SJCRH30 (cell line): ENCODE data around the gene TTC24. TPM values are rescaled to one million over a fixed set of nuclear protein-coding genes. Genes with fewer than 3 reads are reported as not detected.
"Not testable (repeated sequence)": the region's sequence is repeated elsewhere in the genome, so short reads cannot be mapped to it uniquely, and the experiment has no call there.

Experiments
- DNase-seq, 2 experiments: peaks; one replicate each; pipeline ENCODE4 v3.0.0-alpha.2; 2015 to 2020
- H3K27ac ChIP-seq: fragments of 250-450 bp; sonication (Bioruptor Pico); 2 replicates; pipeline ENCODE4 v1.5.1; 2020; ENCODE audit warnings: mild to moderate bottlenecking, moderate library complexity
- H3K27me3 ChIP-seq: fragments of 250-450 bp; sonication (Bioruptor Pico); 2 replicates; pipeline ENCODE4 v1.5.1; 2020; ENCODE audit warnings: mild to moderate bottlenecking, moderate library complexity
- H3K36me3 ChIP-seq: fragments of 250-450 bp; sonication (Bioruptor Pico); 2 replicates; pipeline ENCODE4 v1.5.1; 2020; ENCODE audit warnings: mild to moderate bottlenecking, moderate library complexity
- H3K4me1 ChIP-seq: fragments of 250-450 bp; sonication (Bioruptor Pico); 2 replicates; pipeline ENCODE4 v1.5.1; 2020; ENCODE audit warnings: mild to moderate bottlenecking, moderate library complexity
- H3K4me3 ChIP-seq: fragments of 250-450 bp; sonication (Bioruptor Pico); 2 replicates; pipeline ENCODE4 v1.5.1; 2020; ENCODE audit warnings: mild to moderate bottlenecking, moderate library complexity
- H3K9me3 ChIP-seq: fragments of 250-450 bp; sonication (Bioruptor Pico); replicated peaks from 2 replicates; pipeline ENCODE4 v1.5.1; 2020; ENCODE audit warnings: mild to moderate bottlenecking, moderate library complexity
- total RNA-seq: library from RNA; depleted of rRNA; stranded (reverse); fragments of >200 nt; shearing (Covaris generic); gene quantifications from 2 replicates; pipeline ENCODE4 v1.2.3, GENCODE V29; 2014

TTC24 gene
- total RNA-seq, 1 experiment from 2014 or later: not detected

- Histone ChIP-seq H3K4me3 (peak overlapping the region; percentile 76), H3K4me1 (no peaks in the 10 kb centered on the region), H3K27ac (peak overlapping the region; percentile 56), H3K27me3 (0 out of 2 replicates have a peak, but pooled peaks cover 2% of the 10 kb centered on the region), H3K36me3 (no peaks in the 10 kb centered on the region), H3K9me3 (no peaks in the 10 kb centered on the region)
- DNase-seq: peak; percentile 28 to 52
Measured at GRCh38 chr1:156571261-156571852, 8.2 kb upstream of the TTC24 start.

GRCh38 chr1:156571919-156572662 lies 7.4 kb upstream of the TTC24 start, which contains the start of gene IQGAP3:
TSS of gene IQGAP3 (minus strand) at chr1:156572565. CDS start at chr1:156572529, 36 bp downstream.
- no peaks in the 10 kb centered on the region for H3K4me1 ChIP-seq
- peak within 1 kb of the TSS; percentile 76 for H3K4me3 ChIP-seq
- peak within 1 kb of the TSS; percentile 56 for H3K27ac ChIP-seq
- no peaks in the 10 kb centered on the region for H3K36me3 ChIP-seq
- 0 out of 2 replicates have a peak, but pooled peaks cover 2% of the 10 kb centered on the region for H3K27me3 ChIP-seq
- H3K9me3 ChIP-seq: no peaks in the 10 kb centered on the region
- peak; percentile 77 to 79 for DNase-seq

GRCh38 chr1:156572663-156573018 lies 6.9 kb upstream of the TTC24 start:
- H3K27ac ChIP-seq: no peak overlapping the region
- H3K4me1 ChIP-seq: no peaks in the 10 kb centered on the region
- 0 out of 2 replicates have a peak, but pooled peaks cover 2% of the 10 kb centered on the region for H3K27me3 ChIP-seq
- no peak for DNase-seq
- peak overlapping the region; percentile 76 for H3K4me3 ChIP-seq
- H3K36me3 ChIP-seq: no peaks in the 10 kb centered on the region
- H3K9me3 ChIP-seq: no peaks in the 10 kb centered on the region

- no peaks in the 10 kb centered on the region for H3K4me1 ChIP-seq
- no peaks in the 10 kb centered on the region for H3K9me3 ChIP-seq
- H3K36me3 ChIP-seq: no peaks in the 10 kb centered on the region
- no peak overlapping the region for H3K4me3 ChIP-seq
- no peak for DNase-seq
- H3K27ac ChIP-seq: no peak overlapping the region
- H3K27me3 ChIP-seq: 0 out of 2 replicates have a peak, but pooled peaks cover 2% of the 10 kb centered on the region
Measured at GRCh38 chr1:156574039-156574633, 5.4 kb upstream of the TTC24 start.

GRCh38 chr1:156577550-156577949 lies 2.0 kb upstream of the TTC24 start:
- H3K9me3 ChIP-seq: no peaks in the 10 kb centered on the region
- no peaks in the 10 kb centered on the region for H3K4me1 ChIP-seq
- no peak overlapping the region for H3K27ac ChIP-seq
- DNase-seq: no peak
- 0 out of 2 replicates have a peak, but pooled peaks cover 2% of the 10 kb centered on the region for H3K27me3 ChIP-seq
- H3K36me3 ChIP-seq: no peaks in the 10 kb centered on the region
- H3K4me3 ChIP-seq: no peak overlapping the region

- no peaks in the 10 kb centered on the region for H3K36me3 ChIP-seq
Measured at GRCh38 chr1:156578055-156578454, 1.5 kb upstream of the TTC24 start.

GRCh38 chr1:156581661-156582387 lies 2.3 kb downstream of the TTC24 start:
- H3K27ac ChIP-seq: no peak overlapping the region
- peak; percentile 39 to 48 for DNase-seq

More at GRCh38 chr1:156578055-156578454, 1.5 kb upstream of the TTC24 start:
- no peak overlapping the region for H3K27ac ChIP-seq
- no peaks in the 10 kb centered on the region for H3K4me1 ChIP-seq
- H3K4me3 ChIP-seq: no peak overlapping the region
- 0 out of 2 replicates have a peak, but pooled peaks cover 2% of the 10 kb centered on the region for H3K27me3 ChIP-seq
- no peaks in the 10 kb centered on the region for H3K9me3 ChIP-seq
- no peak for DNase-seq

GRCh38 chr1:156582388-156583017 lies 3.0 kb downstream of the TTC24 start:
- Histone ChIP-seq H3K4me3 (no peak overlapping the region), H3K27ac (no peak overlapping the region), H3K36me3 (no peaks in the 10 kb centered on the region), H3K4me1 (no peaks in the 10 kb centered on the region), H3K27me3 (no peaks in the 10 kb centered on the region), H3K9me3 (no peaks in the 10 kb centered on the region)
- no peak for DNase-seq

More at GRCh38 chr1:156581661-156582387, 2.3 kb downstream of the TTC24 start:
- Histone ChIP-seq H3K9me3 (no peaks in the 10 kb centered on the region), H3K4me3 (no peak overlapping the region), H3K4me1 (no peaks in the 10 kb centered on the region), H3K27me3 (no peaks in the 10 kb centered on the region), H3K36me3 (no peaks in the 10 kb centered on the region)

- Histone ChIP-seq H3K4me1 (no peaks in the 10 kb centered on the region), H3K4me3 (no peak overlapping the region), H3K36me3 (no peaks in the 10 kb centered on the region), H3K27me3 (no peaks in the 10 kb centered on the region), H3K27ac (no peak overlapping the region), H3K9me3 (no peaks in the 10 kb centered on the region)
- peak; percentile 50 to 78 for DNase-seq
Measured at GRCh38 chr1:156583821-156584622, 4.5 kb downstream of the TTC24 start.

- H3K27ac ChIP-seq: no peak overlapping the region
- H3K27me3 ChIP-seq: no peaks in the 10 kb centered on the region
Measured at GRCh38 chr1:156584813-156585212, 5.3 kb downstream of the TTC24 start.

GRCh38 chr1:156586323-156586722 lies 6.8 kb downstream of the TTC24 start:
- Histone ChIP-seq H3K4me3 (no peak overlapping the region), H3K4me1 (no peaks in the 10 kb centered on the region), H3K27me3 (no peaks in the 10 kb centered on the region), H3K9me3 (no peaks in the 10 kb centered on the region), H3K36me3 (no peaks in the 10 kb centered on the region), H3K27ac (no peak overlapping the region)
- DNase-seq: no peak

More at GRCh38 chr1:156584813-156585212, 5.3 kb downstream of the TTC24 start:
- no peaks in the 10 kb centered on the region for H3K36me3 ChIP-seq
- DNase-seq: peak; percentile 17 to 30
- no peak overlapping the region for H3K4me3 ChIP-seq
- no peaks in the 10 kb centered on the region for H3K4me1 ChIP-seq
- H3K9me3 ChIP-seq: no peaks in the 10 kb centered on the region

- Histone ChIP-seq H3K4me3 (no peak overlapping the region), H3K4me1 (no peaks in the 10 kb centered on the region), H3K27ac (no peak overlapping the region), H3K36me3 (no peaks in the 10 kb centered on the region), H3K27me3 (no peaks in the 10 kb centered on the region), H3K9me3 (no peaks in the 10 kb centered on the region)
- DNase-seq: no peak
Measured at GRCh38 chr1:156586892-156587477, 7.5 kb downstream of the TTC24 start.

- not testable (repeated sequence) for H3K4me1 ChIP-seq, H3K27ac ChIP-seq, H3K36me3 ChIP-seq, H3K4me3 ChIP-seq, DNase-seq, H3K27me3 ChIP-seq, H3K9me3 ChIP-seq
Measured at GRCh38 chr1:156587927-156588326, 8.4 kb downstream of the TTC24 start.
